Ovary (tissue), 9 donors: ENCODE data around the gene VIM. TPM values are rescaled to one million over a fixed set of nuclear protein-coding genes. Genes with fewer than 3 reads are reported as not detected.

Source experiments
- DNase-seq, 5 donors: peaks; one replicate each; pipeline ENCODE4 v3.0.0-alpha.2; 2019 to 2020
- H3K27ac ChIP-seq, 2 donors: fragments of 200-600 bp; one replicate each; pipeline versions ENCODE4 v1.5.1 to v1.8.0; 2019 to 2022
- H3K27me3 ChIP-seq: fragments of 200-600 bp; one replicate; pipeline ENCODE4 v1.8.0; 2022
- H3K36me3 ChIP-seq: fragments of 200-600 bp; sonication (generic); one replicate; pipeline ENCODE4 v1.5.1; 2019
- H3K4me1 ChIP-seq: one replicate; pipeline ENCODE4 v1.8.1; 2013; ENCODE audit warnings: mild to moderate bottlenecking, moderate library complexity; ENCODE audit not compliant: insufficient read depth
- H3K4me3 ChIP-seq: fragments of 200-600 bp; sonication (generic); one replicate; pipeline ENCODE4 v1.5.1; 2017
- H3K9me3 ChIP-seq, 2 donors: fragments of 200-600 bp in 1 of 2; sonication (generic) in 1 of 2; one replicate each; pipeline versions ENCODE4 v1.5.1 to v1.8.1; 2013 to 2019; ENCODE audit warnings: mild to moderate bottlenecking in 1 of 2, moderate library complexity in 1 of 2
- EP300 ChIP-seq: sonication (generic); formaldehyde crosslinking; IDR thresholded peaks from one replicate; pipeline ENCODE4 v1.6.1; 2017; ENCODE audit warnings: antibody characterized with exemption
- POLR2A ChIP-seq: fragments of 450-650 bp; IDR thresholded peaks from one replicate; pipeline ENCODE4 v1.6.1; 2017; ENCODE audit warnings: antibody characterized with exemption, mild to moderate bottlenecking, moderate library complexity
- WGBS, 3 donors: extraction: QIAGEN DNeasy Blood & Tissue Kit in 1 of 3; methylation state at CpG; one replicate each; pipeline versions ENCODE4 v1.1.5 to v1.1.7; 2013 to 2017; 5-methylcytosine and 5-hydroxymethylcytosine counted together
- intact Hi-C, 4 donors: fragments of 100-400 bp; cut with DNase I; formaldehyde crosslinking; loops; one replicate each; pipeline versions ENCODE4 v1.11.0 to v1.15.1; 2022 to 2023
- polyA plus RNA-seq, 2 donors: library from polyadenylated mRNA; stranded (reverse); fragments of 200-250 nt in 1 of 2; fragments of 350-450 nt in 1 of 2; fragmentation: Illumina TruSeq in 1 of 2; extraction: RNeasy Lipid Tissue Mini Kit (QIAGEN cat#74804) in 1 of 2; gene quantifications; one replicate each; pipeline ENCODE4 v1.2.3, GENCODE V29; 2013 to 2014
- total RNA-seq, 7 donors: library from RNA; depleted of rRNA in 2 of 7; stranded (reverse); fragments of >200 nt in 2 of 7; fragmentation: NEBNext Ultra II Directional in 3 of 7; extraction: Animal tissue kit (Norgen Biotek cat#: 25700) in 3 of 7; gene quantifications; one replicate each; pipeline versions ENCODE4 v1.1.0 to v1.2.4, GENCODE V29; 2016 to 2023
- TF ChIP-seq, protein P1 (sequence below), 3 donors: fragments of 450-650 bp in 2 of 3; fragments of 200-600 bp in 1 of 3; IDR thresholded peaks; one replicate each; pipeline versions ENCODE4 v1.5.1 to v1.8.0; 2016 to 2022; ENCODE audit warnings: antibody characterized with exemption in 3 of 3, mild to moderate bottlenecking in 1 of 3
- donor health status: DM: no; HTN: no; CAD: no; lungs with moderate emphysema.
- donor health status: DM: no; HTN: no; CAD: no.
- donor health status: Bipolar disorder and iron deficiency.
- donor health status: DM: yes; HTN: yes; CAD: no.
- donor health status: DM: no; HTN: no; CAD: no.
- donor health status: DM: yes; HTN: yes; CAD: no.

Gene VIM
- total and polyA plus RNA-seq, 9 donors: 2,370 to 6,135 (median 4,661) TPM

DNA sequence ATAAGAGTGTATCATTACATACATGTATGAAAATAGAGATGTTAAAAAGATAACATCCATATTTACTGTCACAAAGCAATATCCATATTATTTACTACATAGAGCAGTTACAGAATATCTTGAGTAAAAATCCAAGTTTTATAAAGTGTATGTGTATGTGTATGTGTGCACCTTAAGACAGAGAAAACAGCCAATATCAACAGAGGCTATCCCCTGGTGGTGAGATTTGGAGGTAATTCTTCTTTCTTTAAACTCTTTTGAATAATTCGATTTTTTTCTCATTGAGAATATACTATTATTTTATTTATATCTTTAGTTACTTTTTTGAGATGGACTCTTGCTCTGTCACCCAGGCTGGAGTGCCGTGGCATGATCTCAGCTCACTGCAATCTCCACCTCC is 44.9 kb upstream of the VIM start:
- no peak overlapping the region for H3K27ac ChIP-seq
- no peaks in the 10 kb centered on the region for H3K27me3 ChIP-seq
- no peaks in the 10 kb centered on the region for H3K9me3 ChIP-seq
- DNase-seq: no peak
- 94 to 97% (median 94%) methylated on average over 2 of the region's 2 CpGs for WGBS, 3 donors
- TF ChIP-seq EP300: no peak
- TF ChIP-seq, protein P1, sequence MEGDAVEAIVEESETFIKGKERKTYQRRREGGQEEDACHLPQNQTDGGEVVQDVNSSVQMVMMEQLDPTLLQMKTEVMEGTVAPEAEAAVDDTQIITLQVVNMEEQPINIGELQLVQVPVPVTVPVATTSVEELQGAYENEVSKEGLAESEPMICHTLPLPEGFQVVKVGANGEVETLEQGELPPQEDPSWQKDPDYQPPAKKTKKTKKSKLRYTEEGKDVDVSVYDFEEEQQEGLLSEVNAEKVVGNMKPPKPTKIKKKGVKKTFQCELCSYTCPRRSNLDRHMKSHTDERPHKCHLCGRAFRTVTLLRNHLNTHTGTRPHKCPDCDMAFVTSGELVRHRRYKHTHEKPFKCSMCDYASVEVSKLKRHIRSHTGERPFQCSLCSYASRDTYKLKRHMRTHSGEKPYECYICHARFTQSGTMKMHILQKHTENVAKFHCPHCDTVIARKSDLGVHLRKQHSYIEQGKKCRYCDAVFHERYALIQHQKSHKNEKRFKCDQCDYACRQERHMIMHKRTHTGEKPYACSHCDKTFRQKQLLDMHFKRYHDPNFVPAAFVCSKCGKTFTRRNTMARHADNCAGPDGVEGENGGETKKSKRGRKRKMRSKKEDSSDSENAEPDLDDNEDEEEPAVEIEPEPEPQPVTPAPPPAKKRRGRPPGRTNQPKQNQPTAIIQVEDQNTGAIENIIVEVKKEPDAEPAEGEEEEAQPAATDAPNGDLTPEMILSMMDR (IDR thresholded peaks at IDR 0.05): no peak
- no peaks in the 10 kb centered on the region for H3K36me3 ChIP-seq
- H3K4me3 ChIP-seq: no peak overlapping the region
- H3K4me1 ChIP-seq: peaks cover 1% of the 10 kb centered on the region
- intact Hi-C loops: no loop called here

DNA sequence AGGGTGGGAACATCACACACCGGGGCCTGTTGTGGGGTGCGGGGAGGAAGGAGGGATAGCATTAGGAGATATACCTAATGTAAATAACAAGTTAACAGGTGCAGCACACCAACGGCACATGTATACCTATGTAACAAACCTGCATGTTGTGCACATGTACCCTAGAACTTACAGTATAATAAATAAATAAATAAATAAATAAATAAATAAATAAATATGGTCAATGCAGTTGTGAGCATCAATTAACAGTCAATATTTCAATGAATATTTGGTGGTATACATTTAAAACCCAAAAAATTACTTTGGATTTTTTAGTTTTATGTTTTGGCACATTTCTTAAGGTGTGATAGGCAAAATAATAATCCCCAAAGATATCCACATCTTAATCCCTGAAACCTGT is 42.2 kb upstream of the VIM start:
- intact Hi-C loops: no loop called here
- Histone ChIP-seq H3K4me3 (no peak overlapping the region), H3K27ac (no peak overlapping the region), H3K4me1 (no peaks in the 10 kb centered on the region), H3K36me3 (no peaks in the 10 kb centered on the region), H3K9me3 (no peaks in the 10 kb centered on the region), H3K27me3 (no peaks in the 10 kb centered on the region)
- WGBS, 3 donors: 99 to 100% (median 99%) methylated on average over 3 of the region's 3 CpGs
- TF ChIP-seq POLR2A (no peak), EP300 (no peak)
- TF ChIP-seq, protein P1 (IDR thresholded peaks at IDR 0.05): no peak
- no peak for DNase-seq

DNA sequence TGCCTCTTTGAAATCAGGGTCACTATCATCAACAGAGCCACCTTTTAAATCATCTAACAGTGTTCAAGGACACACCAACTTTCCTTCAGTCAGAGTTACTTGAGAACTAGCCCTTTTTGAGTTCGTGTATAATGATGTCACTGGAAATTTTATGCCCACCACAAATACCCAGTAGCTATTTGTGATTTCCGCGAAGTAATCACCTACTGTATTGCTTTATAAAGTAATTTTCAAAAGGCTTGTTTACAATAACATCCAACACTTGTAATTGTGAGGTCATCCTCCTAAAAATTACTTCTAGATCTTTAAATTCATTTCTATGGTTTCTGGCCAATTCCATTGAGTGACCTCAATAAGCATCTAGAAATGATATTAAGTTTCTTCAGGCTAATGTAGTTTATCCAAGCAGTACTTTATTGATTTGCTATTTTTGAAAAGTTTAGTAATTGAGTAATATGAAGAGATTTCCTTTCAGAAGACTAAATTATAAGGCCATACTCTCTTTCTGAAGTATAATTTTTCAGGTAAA is 39.3 kb upstream of the VIM start:
- no peaks in the 10 kb centered on the region for H3K36me3 ChIP-seq
- 90 to 93% (median 92%) methylated on average over 3 of the region's 3 CpGs for WGBS, 3 donors
- no peak overlapping the region for H3K4me3 ChIP-seq
- no peaks in the 10 kb centered on the region for H3K4me1 ChIP-seq
- TF ChIP-seq EP300 (no peak), POLR2A (no peak)
- TF ChIP-seq, protein P1 (IDR thresholded peaks at IDR 0.05): no peak
- intact Hi-C loops: no loop called here
- H3K9me3 ChIP-seq: no peaks in the 10 kb centered on the region
- H3K27ac ChIP-seq: no peak overlapping the region
- no peaks in the 10 kb centered on the region for H3K27me3 ChIP-seq
- DNase-seq: no peak

DNA sequence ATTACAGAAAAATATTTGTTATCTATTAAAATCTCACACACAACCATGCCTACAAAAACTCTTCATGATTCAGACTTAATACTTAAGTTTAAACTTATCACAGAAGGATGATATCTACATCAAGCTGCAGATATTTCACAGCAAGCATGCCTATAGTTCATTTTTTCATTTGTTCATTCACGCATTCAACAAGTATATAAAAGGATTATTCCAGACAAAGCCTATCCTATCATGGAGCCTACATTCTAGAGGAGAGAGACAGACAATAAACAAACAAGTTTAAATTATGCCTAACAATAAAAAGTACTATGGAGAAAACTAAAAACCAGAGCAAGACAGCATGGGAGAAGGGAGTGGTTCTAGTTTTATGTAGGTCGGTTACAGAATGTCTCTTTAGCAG is 37.4 kb upstream of the VIM start:
- intact Hi-C loops: loop anchor here in 1 of 4 donors (10.0 kb wide), 2 partner anchors 66 to 186 kb away; partner anchors contain the start of gene CUBN
- no peak for TF ChIP-seq EP300
- no peak for TF ChIP-seq POLR2A
- TF ChIP-seq, protein P1 (IDR thresholded peaks at IDR 0.05): no peak
- H3K27ac ChIP-seq: no peak overlapping the region
- H3K27me3 ChIP-seq: no peaks in the 10 kb centered on the region
- H3K36me3 ChIP-seq: no peaks in the 10 kb centered on the region
- 82 to 92% (median 91%) methylated on average over 2 of the region's 2 CpGs for WGBS, 3 donors
- H3K4me1 ChIP-seq: no peaks in the 10 kb centered on the region
- DNase-seq: no peak
- no peaks in the 10 kb centered on the region for H3K9me3 ChIP-seq
- H3K4me3 ChIP-seq: no peak overlapping the region
